Liver (tissue), 9 donors: ENCODE data around the gene CMC2. TPM values are rescaled to one million over a fixed set of nuclear protein-coding genes. Genes with fewer than 3 reads are reported as not detected.
A peak's percentile ranks its signal among the peaks of the same experiment; 100 is the strongest.

Experiments
- DNase-seq: peaks from one replicate; pipeline ENCODE4 v3.0.0-alpha.2; 2017; ENCODE audit warnings: low spot score
- H3K27ac ChIP-seq, 2 donors: one replicate each; pipeline ENCODE4 v1.7.0; 2013; ENCODE audit warnings: inconsistent platforms in 2 of 2, low read length in 2 of 2, control low read depth in 1 of 2, low read depth in 1 of 2, mild to moderate bottlenecking in 1 of 2
- H3K27me3 ChIP-seq, 4 donors: one replicate each; pipeline versions ENCODE4 v1.6.1 to v1.7.0; 2013; ENCODE audit warnings: low read length in 3 of 4, inconsistent platforms in 1 of 4, mild to moderate bottlenecking in 1 of 4, moderate library complexity in 1 of 4; ENCODE audit not compliant: control insufficient read depth in 4 of 4, insufficient read depth in 4 of 4
- H3K36me3 ChIP-seq, 4 donors: one replicate each; pipeline versions ENCODE4 v1.6.1 to v1.7.0; 2013; ENCODE audit warnings: low read length in 3 of 4, mild to moderate bottlenecking in 3 of 4, low read depth in 1 of 4, moderate library complexity in 1 of 4; ENCODE audit not compliant: control insufficient read depth in 4 of 4, insufficient read depth in 3 of 4
- H3K4me1 ChIP-seq, 4 donors: one replicate each; pipeline versions ENCODE4 v1.6.1 to v1.7.0; 2013; ENCODE audit warnings: low read length in 3 of 4, mild to moderate bottlenecking in 3 of 4, moderate library complexity in 1 of 4; ENCODE audit not compliant: control insufficient read depth in 4 of 4, insufficient read depth in 4 of 4
- H3K4me3 ChIP-seq, 3 donors: one replicate each; pipeline versions ENCODE4 v1.6.1 to v1.7.0; 2013; ENCODE audit warnings: low read length in 3 of 3, control low read depth in 1 of 3, low read depth in 1 of 3, mild to moderate bottlenecking in 1 of 3
- H3K9ac ChIP-seq, 2 donors: one replicate each; pipeline ENCODE4 v1.7.0; 2013; ENCODE audit warnings: low read length in 2 of 2, mild to moderate bottlenecking in 2 of 2, moderate library complexity in 2 of 2, control low read depth in 1 of 2, low read depth in 1 of 2
- H3K9me3 ChIP-seq, 4 donors: one replicate each; pipeline versions ENCODE4 v1.6.1 to v1.7.0; 2013; ENCODE audit warnings: low read length in 3 of 4; ENCODE audit not compliant: control insufficient read depth in 4 of 4
- EGR1 ChIP-seq, 2 donors: IDR thresholded peaks; 2 replicates each; pipeline ENCODE4 v1.6.1; 2016 to 2018; ENCODE audit warnings: antibody characterized with exemption in 2 of 2, low read depth in 2 of 2
- FOXA1 ChIP-seq: IDR thresholded peaks from 2 replicates; pipeline ENCODE4 v1.6.1; 2016; ENCODE audit warnings: antibody characterized with exemption
- FOXA2 ChIP-seq: IDR thresholded peaks from 2 replicates; pipeline ENCODE4 v1.6.1; 2016; ENCODE audit warnings: antibody characterized with exemption
- GABPA ChIP-seq, 2 donors: IDR thresholded peaks in 1 of 2; conservative IDR thresholded peaks in 1 of 2; 2 replicates each; pipeline ENCODE4 v1.6.1; 2016; ENCODE audit warnings: antibody characterized with exemption in 2 of 2, mild to moderate bottlenecking in 1 of 2, moderate library complexity in 1 of 2
- HNF4A ChIP-seq, 2 donors: conservative IDR thresholded peaks; 2 replicates each; pipeline ENCODE4 v1.6.1; 2016; ENCODE audit warnings: antibody characterized with exemption in 2 of 2, mild to moderate bottlenecking in 2 of 2
- HNF4G ChIP-seq: IDR thresholded peaks from 2 replicates; pipeline ENCODE4 v1.6.1; 2016; ENCODE audit warnings: antibody characterized with exemption
- JUND ChIP-seq, 2 donors: IDR thresholded peaks; 2 replicates each; pipeline ENCODE4 v1.6.1; 2016; ENCODE audit warnings: antibody characterized with exemption in 2 of 2
- NR2F2 ChIP-seq: IDR thresholded peaks from 2 replicates; pipeline ENCODE4 v1.6.1; 2016; ENCODE audit warnings: antibody characterized with exemption
- RAD21 ChIP-seq, 2 donors: IDR thresholded peaks; 2 replicates each; pipeline ENCODE4 v1.6.1; 2016; ENCODE audit warnings: antibody characterized with exemption in 2 of 2, mild to moderate bottlenecking in 2 of 2
- YY1 ChIP-seq: IDR thresholded peaks from 2 replicates; pipeline ENCODE4 v1.6.1; 2016; ENCODE audit warnings: antibody characterized with exemption, mild to moderate bottlenecking
- ZBTB33 ChIP-seq: IDR thresholded peaks from 2 replicates; pipeline ENCODE4 v1.6.1; 2016; ENCODE audit warnings: antibody characterized with exemption
- WGBS: extraction: QIAGEN DNeasy Blood & Tissue Kit; methylation state at CpG from one replicate; pipeline ENCODE4 v1.1.7; 2013; 5-methylcytosine and 5-hydroxymethylcytosine counted together
- polyA plus RNA-seq, 2 donors: library from polyadenylated mRNA; stranded (reverse) in 1 of 2; unstranded in 1 of 2; fragments of 200-250 nt in 1 of 2; fragments of >200 nt in 1 of 2; fragmentation: Nextera tagmentation in 1 of 2; extraction: Ambion mirVana in 1 of 2; gene quantifications; one replicate each; pipeline versions ENCODE4 v1.2.1 to v1.2.3, GENCODE V29; 2013 to 2015
- total RNA-seq, 2 donors: library from RNA; depleted of rRNA; stranded (reverse); fragments of >200 nt; gene quantifications; one replicate each; pipeline ENCODE4 v1.2.3, GENCODE V29; 2014
- TF ChIP-seq, protein P1 (sequence below): fragments of 150-350 bp; IDR thresholded peaks from 2 replicates; pipeline ENCODE4 v1.5.1; 2017; ENCODE audit warnings: improper control_type of control experiment, low read depth, low read length; ENCODE audit not compliant: missing input control
- TF ChIP-seq, protein P2 (sequence below): IDR thresholded peaks from 2 replicates; pipeline ENCODE4 v1.6.1; 2016; ENCODE audit warnings: antibody characterized with exemption
- donor health status: healthy.
- donor health status: healthy.
- donor health status: healthy.
- donor health status: healthy.
- donor health status: healthy.

Gene CMC2
- total and polyA plus RNA-seq, 4 donors = 26.2 to 98.4 (median 42.5) TPM

GRCh38 chr16:80996688-80997138 is 10.0 kb downstream of the CMC2 start:
- Histone ChIP-seq H3K4me3 (peak overlapping the region; percentile 38 to 59 (median 51)), H3K9ac (peak overlapping the region in 1 of 2 donors; percentile 83), H3K9me3 (no peaks in the 10 kb centered on the region), H3K36me3 (no peaks in the 10 kb centered on the region), H3K27me3 (no peaks in the 10 kb centered on the region), H3K4me1 (peaks cover 3 to 53% (median 25%) of the 10 kb centered on the region in 4 donors), H3K27ac (peak overlapping the region; percentile 56 to 70)
- DNase-seq = no peak
- peak; percentile 57 for TF ChIP-seq YY1
- TF ChIP-seq, protein P1, sequence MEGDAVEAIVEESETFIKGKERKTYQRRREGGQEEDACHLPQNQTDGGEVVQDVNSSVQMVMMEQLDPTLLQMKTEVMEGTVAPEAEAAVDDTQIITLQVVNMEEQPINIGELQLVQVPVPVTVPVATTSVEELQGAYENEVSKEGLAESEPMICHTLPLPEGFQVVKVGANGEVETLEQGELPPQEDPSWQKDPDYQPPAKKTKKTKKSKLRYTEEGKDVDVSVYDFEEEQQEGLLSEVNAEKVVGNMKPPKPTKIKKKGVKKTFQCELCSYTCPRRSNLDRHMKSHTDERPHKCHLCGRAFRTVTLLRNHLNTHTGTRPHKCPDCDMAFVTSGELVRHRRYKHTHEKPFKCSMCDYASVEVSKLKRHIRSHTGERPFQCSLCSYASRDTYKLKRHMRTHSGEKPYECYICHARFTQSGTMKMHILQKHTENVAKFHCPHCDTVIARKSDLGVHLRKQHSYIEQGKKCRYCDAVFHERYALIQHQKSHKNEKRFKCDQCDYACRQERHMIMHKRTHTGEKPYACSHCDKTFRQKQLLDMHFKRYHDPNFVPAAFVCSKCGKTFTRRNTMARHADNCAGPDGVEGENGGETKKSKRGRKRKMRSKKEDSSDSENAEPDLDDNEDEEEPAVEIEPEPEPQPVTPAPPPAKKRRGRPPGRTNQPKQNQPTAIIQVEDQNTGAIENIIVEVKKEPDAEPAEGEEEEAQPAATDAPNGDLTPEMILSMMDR = no peak
- WGBS = 26% methylated on average over 4 of the region's 4 CpGs

GRCh38 chr16:80994451-80994850 is 12.2 kb downstream of the CMC2 start:
- Histone ChIP-seq H3K36me3 (no peaks in the 10 kb centered on the region), H3K27ac (no peak overlapping the region), H3K27me3 (no peaks in the 10 kb centered on the region), H3K9ac (no peak overlapping the region), H3K9me3 (no peaks in the 10 kb centered on the region), H3K4me1 (peaks cover 7 to 67% (median 37%) of the 10 kb centered on the region in 4 donors), H3K4me3 (no peak overlapping the region)
- DNase-seq = no peak
- TF ChIP-seq JUND (IDR thresholded peaks at IDR 0.05) (no peak), GABPA (IDR thresholded peaks at IDR 0.05 in 1 of 2, conservative IDR thresholded peaks at IDR 0.05 in 1 of 2) (no peak), ZBTB33 (no peak), NR2F2 (no peak)

DNA sequence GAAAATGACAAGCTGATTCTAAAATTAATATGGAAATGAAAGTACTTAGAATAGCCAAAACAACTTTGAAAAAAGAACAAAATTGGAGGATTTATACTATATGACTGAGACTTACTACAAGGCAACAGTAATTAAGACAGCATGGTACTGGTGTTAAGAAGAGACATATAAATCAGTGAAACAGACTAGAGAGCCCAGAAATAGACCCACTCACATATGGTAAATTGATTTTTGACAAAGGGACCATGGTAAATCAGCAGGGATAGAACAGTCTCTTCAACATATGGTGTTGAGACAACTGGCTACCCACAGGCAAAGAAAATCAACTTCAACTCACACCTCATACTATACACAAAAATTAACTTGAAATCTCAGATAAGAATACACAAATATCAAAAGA is 12.9 kb downstream of the CMC2 start:
- H3K36me3 ChIP-seq = no peaks in the 10 kb centered on the region
- TF ChIP-seq EGR1 (IDR thresholded peaks at IDR 0.05; ENCODE audit: low read depth in 2 of 2) (no peak), HNF4A (conservative IDR thresholded peaks at IDR 0.05) (no peak)
- TF ChIP-seq, protein P2, sequence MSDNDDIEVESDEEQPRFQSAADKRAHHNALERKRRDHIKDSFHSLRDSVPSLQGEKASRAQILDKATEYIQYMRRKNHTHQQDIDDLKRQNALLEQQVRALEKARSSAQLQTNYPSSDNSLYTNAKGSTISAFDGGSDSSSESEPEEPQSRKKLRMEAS = no peak
- no peaks in the 10 kb centered on the region for H3K9me3 ChIP-seq
- DNase-seq = no peak
- no peaks in the 10 kb centered on the region for H3K27me3 ChIP-seq
- H3K4me3 ChIP-seq = no peak overlapping the region
- peak overlapping the region; percentile 25 to 43 for H3K27ac ChIP-seq
- H3K4me1 ChIP-seq = peaks cover 8 to 71% (median 43%) of the 10 kb centered on the region in 4 donors
- H3K9ac ChIP-seq = no peak overlapping the region

- H3K27me3 ChIP-seq = no peaks in the 10 kb centered on the region
- H3K36me3 ChIP-seq = no peaks in the 10 kb centered on the region
- H3K4me1 ChIP-seq = peaks cover 8 to 75% (median 48%) of the 10 kb centered on the region in 4 donors
- H3K9ac ChIP-seq = peak overlapping the region in 1 of 2 donors; percentile 55
- 31% methylated on average over 6 of the region's 6 CpGs for WGBS
- H3K27ac ChIP-seq = peak overlapping the region; percentile 25 to 43
- H3K4me3 ChIP-seq = no peak overlapping the region
- no peak for DNase-seq
- H3K9me3 ChIP-seq = no peaks in the 10 kb centered on the region
- TF ChIP-seq HNF4G (no peak), YY1 (no peak), FOXA1 (no peak), RAD21 (IDR thresholded peaks at IDR 0.05) (no peak), FOXA2 (no peak), JUND (IDR thresholded peaks at IDR 0.05) (peak in 1 of 2 donors; percentile 26), GABPA (IDR thresholded peaks at IDR 0.05 in 1 of 2, conservative IDR thresholded peaks at IDR 0.05 in 1 of 2) (no peak)
Measured at GRCh38 chr16:80993307-80993706, 13.4 kb downstream of the CMC2 start.
